Activated T-cell treated with anti-CD3 and anti-CD28 coated beads, Interleukin-2, amount 50 U/mL, for 48 hours (primary cell): ENCODE data around the gene ISG20L2.

Source experiments
- DNase-seq, 2 experiments: peaks; one replicate each; pipeline ENCODE4 v3.0.0-alpha.2; 2020

ISG20L2 gene

GRCh38 chr1:156689035-156689952, 39.3 kb downstream of the ISG20L2 start:
- DNase-seq: peak; percentile 86 to 87

GRCh38 chr1:156684227-156684782, 44.3 kb downstream of the ISG20L2 start:
- DNase-seq: peak; percentile 57 to 59

- DNase-seq: no peak
Observed at GRCh38 chr1:156682166-156682890, 46.2 kb downstream of the ISG20L2 start.

- DNase-seq: no peak
Observed at GRCh38 chr1:156681196-156681960, 47.2 kb downstream of the ISG20L2 start.

- no peak for DNase-seq
Observed at GRCh38 chr1:156680056-156680455, 48.5 kb downstream of the ISG20L2 start.

GRCh38 chr1:156677616-156678596, 50.7 kb downstream of the ISG20L2 start:
- DNase-seq: peak; percentile 62

GRCh38 chr1:156676820-156677615, 51.5 kb downstream of the ISG20L2 start, which contains the start of gene NES:
Gene NES (minus strand): TSS chr1:156677407. CDS start chr1:156677264, 143 bp downstream.
- no peak for DNase-seq

- no peak for DNase-seq
Observed at GRCh38 chr1:156676114-156676819, 52.3 kb downstream of the ISG20L2 start.

GRCh38 chr1:156675210-156676113, 53.1 kb downstream of the ISG20L2 start:
- DNase-seq: no peak

- DNase-seq: no peak
Observed at GRCh38 chr1:156673387-156674121, 55.0 kb downstream of the ISG20L2 start.
